GM18907 (cell line): ENCODE results near the gene MRPL42.
"Not testable (repeated sequence)": the region's sequence is repeated elsewhere in the genome, so short reads cannot be mapped to it uniquely, and the experiment has no call there.

Experiments used
- ATAC-seq: cut with Tn5 transposase; IDR thresholded peaks from one replicate; pipeline ENCODE4 v1.9.1; 2021; ENCODE audit warnings: mild to moderate bottlenecking, moderate library complexity; ENCODE audit not compliant: unreplicated experiment

Gene MRPL42

DNA sequence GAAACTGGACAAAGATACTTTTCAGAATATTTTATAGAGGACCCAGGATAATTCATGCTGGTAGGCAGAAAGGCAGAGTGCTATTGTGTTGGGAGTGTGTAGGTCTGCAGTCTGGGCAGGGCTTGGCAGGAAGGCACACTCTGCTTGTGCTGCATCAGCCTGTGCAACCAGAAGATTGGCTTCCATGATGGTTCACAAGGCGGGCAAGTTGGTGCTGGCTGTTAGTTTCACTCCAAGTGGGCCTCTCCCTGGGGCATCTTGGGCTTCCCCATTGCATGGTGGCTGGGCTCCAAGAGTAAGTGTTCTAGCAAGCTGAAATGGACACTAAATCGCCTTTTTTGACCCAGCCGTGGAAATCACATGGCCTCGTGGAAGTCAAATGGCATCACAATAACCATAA, 23.7 kb upstream of the MRPL42 start:
- ATAC-seq, result no peak

DNA sequence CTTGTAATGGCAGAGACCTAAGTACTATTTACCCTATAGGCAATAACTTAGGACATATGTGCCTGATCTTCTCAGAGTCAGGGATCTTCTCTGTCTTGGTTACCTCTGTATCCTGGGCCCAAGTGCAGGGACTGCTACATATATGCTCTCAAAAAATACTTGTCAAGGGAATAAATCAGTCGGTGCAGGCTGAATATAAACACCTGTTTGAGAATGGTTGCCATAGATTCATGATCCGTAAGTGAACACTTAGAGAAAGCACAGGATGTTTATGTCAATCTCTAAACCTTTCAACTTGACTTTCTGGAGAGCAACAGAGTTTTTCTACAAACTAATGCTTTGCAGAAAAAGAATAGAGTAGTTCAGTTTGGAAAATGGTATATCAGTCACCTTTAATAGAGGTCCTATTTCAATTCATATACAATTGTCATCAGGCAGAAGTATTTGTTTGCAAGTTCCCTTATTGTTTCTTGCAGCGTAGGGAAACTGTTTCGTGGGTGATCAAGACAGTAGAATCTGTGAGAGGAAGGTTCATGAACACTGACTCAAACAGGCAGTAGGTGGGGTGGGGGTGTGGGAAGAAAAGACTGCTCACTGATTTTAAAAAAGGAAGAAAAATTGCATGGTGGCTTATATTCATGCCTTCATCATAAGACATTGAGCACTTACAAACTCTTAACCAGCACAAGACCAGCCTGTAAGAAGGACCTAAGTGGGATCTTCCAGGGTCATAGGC, 19.6 kb upstream of the MRPL42 start:
- ATAC-seq, result no peak

GRCh38 chr12:93448796-93449195, 18.5 kb upstream of the MRPL42 start:
- ATAC-seq, result no peak

DNA sequence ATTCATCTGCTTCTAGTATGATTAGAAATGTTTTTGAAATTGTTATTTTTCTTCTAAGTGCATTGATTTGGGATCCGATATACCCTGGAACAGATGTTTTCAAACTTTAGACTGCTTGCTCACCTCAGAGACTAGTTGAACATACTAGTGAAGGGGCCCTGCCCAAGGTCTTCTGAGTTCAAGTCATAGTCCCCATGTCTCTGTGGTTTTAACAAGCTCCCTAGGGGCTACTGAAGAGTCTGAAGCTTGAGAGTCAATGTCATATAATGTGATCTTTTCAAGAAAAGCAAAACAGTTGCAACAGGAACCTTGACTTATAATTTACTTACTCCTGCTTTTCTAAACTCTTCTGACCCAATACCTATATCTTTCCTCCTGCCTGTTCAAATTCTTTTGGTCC, 18.0 kb upstream of the MRPL42 start:
- ATAC-seq, result peak; percentile 82

GRCh38 chr12:93451423-93452158, 15.7 kb upstream of the MRPL42 start:
- no peak for ATAC-seq

DNA sequence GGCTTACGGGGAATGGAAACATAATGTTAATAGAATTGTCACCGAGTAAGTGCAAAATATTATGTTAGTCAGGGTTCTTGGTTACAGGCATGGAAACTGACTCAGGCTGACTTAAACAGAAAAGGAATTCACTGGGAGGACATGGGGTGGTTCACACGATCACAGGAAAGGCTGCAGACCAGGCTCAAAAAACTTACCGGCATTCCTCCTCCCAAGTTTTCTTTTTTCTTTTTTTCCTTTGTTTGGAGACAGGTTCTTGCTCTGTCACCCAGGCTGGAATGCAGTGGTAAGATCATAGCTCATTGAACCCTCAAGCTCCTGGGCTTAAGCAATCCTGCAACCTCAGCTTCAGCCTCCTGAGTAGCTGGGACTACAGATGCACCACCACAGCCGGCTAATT, 13.7 kb upstream of the MRPL42 start:
- ATAC-seq, result no peak

DNA sequence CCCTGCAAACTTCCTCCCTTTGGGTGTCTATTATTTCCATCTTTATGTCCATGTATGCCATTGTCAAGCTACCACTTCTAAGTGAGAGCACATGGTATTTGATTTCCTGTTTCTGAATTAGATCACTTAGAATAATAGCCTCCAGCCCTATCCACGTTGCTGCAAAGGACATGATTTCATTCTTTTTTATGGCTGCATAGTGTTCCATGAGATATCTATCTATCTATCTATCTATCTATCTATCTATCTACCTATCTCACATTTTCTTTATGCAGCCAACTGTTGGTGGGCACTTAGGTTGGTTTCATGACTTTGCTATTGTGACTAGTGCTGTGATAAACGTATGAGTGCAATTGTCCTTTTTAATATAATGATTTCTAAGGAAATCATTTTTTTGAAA, 11.2 kb upstream of the MRPL42 start:
- no peak for ATAC-seq

GRCh38 chr12:93459097-93459496, 8.2 kb upstream of the MRPL42 start:
- no peak for ATAC-seq

DNA sequence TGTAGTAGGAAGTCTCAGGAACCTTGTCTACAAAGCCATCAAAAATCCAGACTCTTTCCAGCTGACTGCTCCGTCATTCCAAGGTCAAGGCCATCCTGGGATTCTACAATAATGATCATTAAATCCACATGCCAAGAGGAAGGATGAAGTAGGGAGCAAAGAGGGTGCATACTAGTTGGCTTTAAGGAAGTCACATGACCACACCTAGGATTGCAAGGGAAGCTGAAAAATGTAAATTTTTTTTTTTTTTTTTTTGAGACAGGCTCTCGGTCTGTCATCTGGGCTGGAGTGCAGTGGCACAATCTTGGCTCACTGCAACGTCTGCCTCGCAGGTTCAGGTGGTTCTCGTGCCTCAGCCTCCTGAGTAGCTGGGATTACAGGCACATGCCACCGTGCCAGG, 7.3 kb upstream of the MRPL42 start:
- ATAC-seq, result no peak

DNA sequence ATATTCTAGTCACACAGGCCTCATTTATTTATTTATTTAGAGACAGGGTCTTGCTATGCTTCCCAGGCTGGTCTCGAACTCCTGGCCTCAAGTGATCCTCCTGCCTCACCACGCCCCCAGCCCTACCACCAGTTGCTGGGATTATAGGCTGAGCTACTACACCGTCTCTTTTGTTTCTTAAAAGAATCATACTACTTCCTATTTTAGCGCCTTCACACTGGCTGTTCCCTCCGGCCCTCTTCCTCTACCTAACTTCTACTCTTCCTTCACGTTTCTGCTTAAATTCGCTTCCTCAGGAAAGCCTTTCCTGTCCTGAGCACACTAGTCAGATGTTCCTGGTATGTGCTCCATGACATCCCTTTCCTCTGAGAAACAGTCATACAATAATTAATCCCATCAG, 6.4 kb upstream of the MRPL42 start:
- no peak for ATAC-seq

GRCh38 chr12:93461503-93461902, 5.8 kb upstream of the MRPL42 start:
- no peak for ATAC-seq

DNA sequence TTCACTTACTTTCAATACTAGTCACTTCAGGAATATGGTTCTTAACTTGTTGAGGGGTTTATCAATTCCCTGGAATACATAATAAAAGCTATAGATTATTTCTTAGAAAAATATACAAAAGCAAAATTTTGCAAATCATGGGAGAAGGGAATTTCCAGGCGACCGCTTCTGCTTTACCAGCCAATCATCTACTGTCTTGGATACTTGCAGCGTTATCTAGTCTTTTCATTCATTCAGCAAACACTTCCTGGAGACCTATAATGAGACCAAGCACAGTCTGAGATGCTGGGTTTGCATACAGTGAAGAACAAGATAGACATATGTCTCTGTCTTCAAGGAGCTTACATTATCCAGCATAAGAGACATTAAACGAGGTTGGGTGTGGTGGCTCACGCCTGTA, 1.5 kb upstream of the MRPL42 start:
- no peak for ATAC-seq

DNA sequence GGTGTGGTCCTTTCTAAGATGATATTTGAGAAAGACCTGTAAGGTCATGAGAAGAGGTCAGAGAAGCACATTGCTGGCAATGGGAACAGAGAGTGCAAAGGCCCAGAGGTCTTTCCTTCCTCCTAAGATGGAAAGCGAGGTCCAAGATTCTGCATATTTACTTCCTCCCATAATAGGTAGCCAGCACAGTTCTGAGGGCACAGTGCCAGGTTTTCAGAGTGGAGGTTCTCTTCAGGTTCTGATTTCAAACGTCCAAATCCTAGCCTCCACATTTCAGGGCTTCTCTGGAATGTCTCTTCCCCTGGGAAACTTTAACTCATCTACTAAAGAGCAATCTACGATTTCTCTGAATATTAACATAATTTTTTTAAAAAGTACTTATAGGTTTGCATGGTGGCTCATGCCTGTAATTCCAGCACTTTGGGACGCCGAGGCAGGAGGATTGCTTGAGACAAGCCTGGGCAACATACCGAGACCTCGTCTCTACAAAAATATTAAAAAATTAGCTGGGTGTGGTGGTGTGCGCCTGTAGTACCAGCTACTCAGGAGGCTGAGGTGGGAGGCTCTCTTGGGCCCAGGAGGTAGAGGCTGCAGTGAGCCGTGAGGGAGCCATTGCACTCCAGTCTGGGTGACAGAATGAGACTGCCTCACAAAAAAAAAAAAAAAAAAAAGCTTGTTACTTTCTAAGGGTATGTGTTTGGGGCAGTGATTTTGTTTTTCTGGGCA, 526 bp upstream of the MRPL42 start:
- peak; percentile 21 for ATAC-seq

- ATAC-seq, result peak; percentile 37
Measured at GRCh38 chr12:93468008-93468371, 676 bp downstream of the MRPL42 start.

DNA sequence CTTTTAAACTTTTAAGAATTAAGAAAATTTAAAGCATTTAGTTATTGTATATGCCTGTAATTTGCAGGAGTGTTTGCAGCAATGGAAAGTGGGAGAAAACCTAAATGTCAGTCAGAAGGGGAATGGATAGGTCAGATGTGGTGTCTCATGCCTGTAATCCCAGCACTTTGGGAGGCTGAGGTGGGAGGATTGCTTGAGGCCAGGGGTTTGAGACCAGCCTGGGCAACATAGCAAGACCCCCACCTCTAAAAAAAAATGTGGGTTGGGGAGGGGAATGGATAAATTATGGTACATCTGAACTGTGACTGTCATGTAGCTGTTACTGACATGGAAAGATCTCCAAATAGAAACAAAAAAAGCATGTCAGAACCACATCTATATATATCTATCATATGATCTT, 2.1 kb downstream of the MRPL42 start:
- ATAC-seq, result no peak

- ATAC-seq, result no peak
Measured at GRCh38 chr12:93476555-93476954, 9.2 kb downstream of the MRPL42 start.

- no peak for ATAC-seq
Measured at GRCh38 chr12:93482721-93483120, 15.4 kb downstream of the MRPL42 start.

- no peak for ATAC-seq
Measured at GRCh38 chr12:93483151-93483807, 16.0 kb downstream of the MRPL42 start.

DNA sequence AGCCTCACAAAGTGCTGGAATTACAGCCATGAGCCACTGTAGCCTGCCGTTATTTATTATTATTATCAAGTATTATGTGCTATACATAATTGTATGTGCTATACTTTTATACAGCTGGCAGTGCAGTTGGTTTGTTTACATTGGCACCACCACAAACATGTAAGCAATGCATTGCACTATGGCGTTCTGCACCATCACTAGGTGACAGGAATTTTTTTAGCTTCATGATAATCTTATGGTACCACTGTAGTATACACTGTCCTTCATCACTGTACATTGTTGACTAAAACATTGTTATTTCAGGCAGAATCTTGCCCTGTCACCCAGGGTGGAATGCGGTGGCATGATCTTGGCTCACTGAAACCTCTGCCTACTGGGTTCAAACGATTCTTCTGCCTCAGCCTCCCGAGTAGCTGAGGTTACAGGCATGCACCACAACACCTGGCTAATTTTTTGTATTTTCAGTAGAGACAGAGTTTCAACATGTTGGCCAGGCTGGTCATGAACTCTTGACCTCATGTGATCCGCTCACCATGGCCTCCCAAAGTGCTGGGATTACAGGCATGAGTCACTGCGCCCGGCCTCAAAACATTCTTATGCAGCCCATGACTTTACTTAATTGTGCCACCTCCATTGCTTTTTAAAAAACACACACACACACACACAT, 17.1 kb downstream of the MRPL42 start:
- ATAC-seq, result no peak

- ATAC-seq, result not testable (repeated sequence)
Measured at GRCh38 chr12:93492808-93493207, 25.5 kb downstream of the MRPL42 start.

- ATAC-seq, result no peak
Measured at GRCh38 chr12:93494096-93494495, 26.8 kb downstream of the MRPL42 start.
